Measurements from ENCODE around the gene PROX2.

The PROX2 gene

GRCh38 chr14:74852922-74853530, 22.9 kb downstream of the PROX2 start:
- DNase-seq (ENCODE audit: low read depth, low spot score): no peak
- H3K27ac ChIP-seq: no peak overlapping the region

- DNase-seq (ENCODE audit: low read depth, low spot score): no peak
- no peak overlapping the region for H3K27ac ChIP-seq
Measured at GRCh38 chr14:74848768-74849167, 27.2 kb downstream of the PROX2 start.

GRCh38 chr14:74846968-74847665, 28.8 kb downstream of the PROX2 start:
- no peak overlapping the region for H3K27ac ChIP-seq
- DNase-seq (ENCODE audit: low read depth, low spot score): no peak

GRCh38 chr14:74846168-74846567, 29.8 kb downstream of the PROX2 start:
- H3K27ac ChIP-seq: no peak overlapping the region

GRCh38 chr14:74843653-74844052, 32.3 kb downstream of the PROX2 start:
- DNase-seq (ENCODE audit: low read depth, low spot score): no peak
- no peak overlapping the region for H3K27ac ChIP-seq

More at GRCh38 chr14:74846168-74846567, 29.8 kb downstream of the PROX2 start:
- no peak for DNase-seq (ENCODE audit: low read depth, low spot score)

- DNase-seq (ENCODE audit: low read depth, low spot score): no peak
- no peak overlapping the region for H3K27ac ChIP-seq
Measured at GRCh38 chr14:74841230-74842207, 34.4 kb downstream of the PROX2 start.

- no peak for DNase-seq (ENCODE audit: low read depth, low spot score)
Measured at GRCh38 chr14:74840603-74841030, 35.3 kb downstream of the PROX2 start.

GRCh38 chr14:74838166-74838565, 37.8 kb downstream of the PROX2 start:
- no peak for DNase-seq (ENCODE audit: low read depth, low spot score)

More at GRCh38 chr14:74840603-74841030, 35.3 kb downstream of the PROX2 start:
- no peak overlapping the region for H3K27ac ChIP-seq

GRCh38 chr14:74836251-74836960, 39.5 kb downstream of the PROX2 start:
- no peak for DNase-seq (ENCODE audit: low read depth, low spot score)
- H3K27ac ChIP-seq: no peak overlapping the region

More at GRCh38 chr14:74838166-74838565, 37.8 kb downstream of the PROX2 start:
- no peak overlapping the region for H3K27ac ChIP-seq

GRCh38 chr14:74835645-74836250, 40.2 kb downstream of the PROX2 start:
- no peak for DNase-seq (ENCODE audit: low read depth, low spot score)

GRCh38 chr14:74834692-74835392, 41.1 kb downstream of the PROX2 start:
- no peak overlapping the region for H3K27ac ChIP-seq
- DNase-seq (ENCODE audit: low read depth, low spot score): no peak

More at GRCh38 chr14:74835645-74836250, 40.2 kb downstream of the PROX2 start:
- H3K27ac ChIP-seq: no peak overlapping the region

GRCh38 chr14:74832849-74833248, 43.1 kb downstream of the PROX2 start:
- no peak for DNase-seq (ENCODE audit: low read depth, low spot score)
- no peak overlapping the region for H3K27ac ChIP-seq

- H3K27ac ChIP-seq: no peak overlapping the region
- no peak for DNase-seq (ENCODE audit: low read depth, low spot score)
Measured at GRCh38 chr14:74829251-74829650, 46.7 kb downstream of the PROX2 start.

- no peak overlapping the region for H3K27ac ChIP-seq
- DNase-seq (ENCODE audit: low read depth, low spot score): no peak
Measured at GRCh38 chr14:74826574-74826973, 49.4 kb downstream of the PROX2 start.

Data from epithelial cell of prostate (primary cell).